K562 treated with DMSO at 1 percent for 24 hours (cell line): Measurements from ENCODE around the gene IL4I1. TPM values are rescaled to one million over a fixed set of nuclear protein-coding genes. Genes with fewer than 3 reads are reported as not detected.

Experiments
- total RNA-seq: library from RNA; unstranded; fragments of 300-600 nt; gene quantifications from 2 replicates; pipeline ENCODE4 v1.2.3, GENCODE V29; 2022; ENCODE audit warnings: low read depth; ENCODE audit not compliant: insufficient read depth

Gene IL4I1, protein sequence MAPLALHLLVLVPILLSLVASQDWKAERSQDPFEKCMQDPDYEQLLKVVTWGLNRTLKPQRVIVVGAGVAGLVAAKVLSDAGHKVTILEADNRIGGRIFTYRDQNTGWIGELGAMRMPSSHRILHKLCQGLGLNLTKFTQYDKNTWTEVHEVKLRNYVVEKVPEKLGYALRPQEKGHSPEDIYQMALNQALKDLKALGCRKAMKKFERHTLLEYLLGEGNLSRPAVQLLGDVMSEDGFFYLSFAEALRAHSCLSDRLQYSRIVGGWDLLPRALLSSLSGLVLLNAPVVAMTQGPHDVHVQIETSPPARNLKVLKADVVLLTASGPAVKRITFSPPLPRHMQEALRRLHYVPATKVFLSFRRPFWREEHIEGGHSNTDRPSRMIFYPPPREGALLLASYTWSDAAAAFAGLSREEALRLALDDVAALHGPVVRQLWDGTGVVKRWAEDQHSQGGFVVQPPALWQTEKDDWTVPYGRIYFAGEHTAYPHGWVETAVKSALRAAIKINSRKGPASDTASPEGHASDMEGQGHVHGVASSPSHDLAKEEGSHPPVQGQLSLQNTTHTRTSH
- 3.1 and 4.1 TPM in 2 replicates for total RNA-seq

DNA sequence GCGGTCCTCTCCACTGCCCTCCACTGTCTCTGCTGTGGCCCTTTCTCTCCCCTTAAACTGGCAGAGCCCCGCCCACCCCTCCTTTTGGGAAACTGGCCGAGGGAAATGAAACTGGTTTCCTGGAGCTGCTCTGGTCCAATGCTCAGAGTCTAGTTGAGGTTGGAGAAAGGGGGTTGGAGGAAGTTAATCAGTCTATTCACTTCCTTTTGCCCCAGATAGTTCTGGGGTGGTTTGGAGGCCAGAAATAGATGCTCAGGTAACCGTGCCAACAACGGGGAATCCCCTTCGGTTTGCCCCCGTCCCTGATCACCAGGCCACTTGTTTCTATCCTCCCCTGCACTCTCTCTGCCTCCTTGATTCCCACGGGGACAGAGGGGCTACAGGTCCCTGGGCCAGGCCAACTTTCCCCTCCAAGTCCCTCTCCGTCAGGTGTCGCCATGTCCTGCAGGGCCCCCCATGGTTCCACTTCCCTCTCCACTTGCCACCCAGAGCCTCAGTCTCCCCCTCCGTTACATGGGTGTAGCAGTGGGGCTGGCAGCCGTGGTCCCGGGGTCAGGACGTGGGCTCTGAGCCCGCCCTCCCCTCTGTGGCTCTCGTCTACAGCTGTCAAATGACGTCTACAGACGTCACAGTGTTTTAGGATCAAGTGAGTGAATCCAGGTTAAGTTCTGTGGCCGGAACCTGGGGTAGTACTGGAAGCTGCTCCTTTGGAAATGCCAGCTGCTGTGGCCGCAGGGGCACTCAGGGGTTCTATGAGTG, at the start of gene IL4I1:
Gene IL4I1, minus strand, starts transcription at position 25 of the 759 bp plus-strand sequence. CDS start 727 bp downstream, outside the sequence.

DNA sequence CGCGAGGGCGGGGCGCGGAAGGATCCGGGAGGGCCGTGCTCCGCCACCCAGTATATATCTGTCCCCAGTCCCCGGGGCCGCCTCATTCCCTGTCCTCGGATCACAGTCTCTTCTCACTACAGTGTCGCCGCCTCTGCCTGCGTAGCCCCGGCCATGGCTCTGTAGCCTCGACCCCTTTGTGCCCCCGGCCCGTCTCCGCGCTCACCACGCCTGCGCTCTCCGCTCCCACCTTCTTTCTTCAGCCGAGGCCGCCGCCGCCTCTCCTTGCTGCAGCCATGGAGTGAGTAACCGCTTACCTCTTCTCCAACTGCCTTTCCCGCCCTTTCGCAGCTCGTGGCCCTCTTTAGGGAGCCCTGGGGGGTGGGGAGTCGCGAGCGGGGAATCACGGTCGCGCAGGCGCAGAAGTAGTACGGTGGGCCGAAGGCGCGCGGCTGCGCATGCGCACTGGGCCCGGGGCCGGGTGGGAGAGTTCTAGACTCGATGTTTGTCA, 32.5 kb upstream of the IL4I1 start, which contains the start of the genes ATF5 and NUP62:
Gene ATF5, plus strand, starts transcription at position 85 of the 490 bp plus-strand sequence. CDS start 1,646 bp downstream, outside the sequence.
Gene NUP62, minus strand, starts transcription at position 384 of the 490 bp plus-strand sequence. CDS start 19,697 bp downstream, outside the sequence.

DNA sequence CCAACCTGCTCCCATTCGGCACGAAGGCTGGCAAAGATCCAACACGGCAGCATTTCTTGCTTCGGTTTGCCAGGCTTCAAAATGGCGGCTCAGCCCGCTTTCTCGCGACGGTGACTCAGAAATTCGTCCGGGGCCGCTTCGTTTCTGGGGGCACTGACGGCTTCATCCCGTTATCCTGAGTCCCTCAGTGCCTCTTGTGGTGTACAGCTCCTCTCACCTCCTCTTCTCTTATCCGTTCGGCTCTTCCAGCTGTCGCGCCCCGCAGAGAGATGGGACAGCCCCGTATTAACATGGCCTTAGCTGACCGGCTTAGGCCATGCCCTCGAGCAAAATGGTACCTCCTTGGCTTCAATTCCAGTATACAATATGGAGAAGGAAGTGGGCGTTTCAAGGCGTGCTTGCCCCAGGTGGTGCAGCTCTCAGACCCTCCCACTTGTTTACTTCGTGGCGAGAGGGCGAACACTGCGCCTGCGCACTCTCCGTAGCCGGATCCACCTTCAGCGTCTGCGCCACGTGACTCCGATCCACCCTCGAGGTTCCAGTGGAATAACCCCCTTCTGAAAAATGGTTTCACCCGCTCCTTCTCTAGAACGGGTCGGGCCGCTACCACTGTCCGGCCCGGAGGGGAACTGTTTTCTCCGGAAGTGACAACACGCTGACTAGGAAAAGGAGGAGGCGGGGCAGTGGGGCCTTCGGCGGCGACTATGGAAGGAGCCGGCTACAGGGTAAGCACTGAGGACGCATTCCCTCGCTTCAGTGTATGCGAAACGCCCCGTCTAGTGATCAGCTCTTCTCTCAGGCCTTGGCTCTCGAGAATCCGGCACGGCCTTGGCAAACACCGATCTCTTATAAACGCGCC, 19.4 kb downstream of the IL4I1 start, which contains the start of the genes AKT1S1 and TBC1D17:
Gene AKT1S1, minus strand, starts transcription at position 336 of the 859 bp plus-strand sequence. CDS start 4,060 bp downstream, outside the sequence.
Gene TBC1D17, plus strand, starts transcription at position 683 of the 859 bp plus-strand sequence. Its CDS starts 22 bp downstream, at position 705.

DNA sequence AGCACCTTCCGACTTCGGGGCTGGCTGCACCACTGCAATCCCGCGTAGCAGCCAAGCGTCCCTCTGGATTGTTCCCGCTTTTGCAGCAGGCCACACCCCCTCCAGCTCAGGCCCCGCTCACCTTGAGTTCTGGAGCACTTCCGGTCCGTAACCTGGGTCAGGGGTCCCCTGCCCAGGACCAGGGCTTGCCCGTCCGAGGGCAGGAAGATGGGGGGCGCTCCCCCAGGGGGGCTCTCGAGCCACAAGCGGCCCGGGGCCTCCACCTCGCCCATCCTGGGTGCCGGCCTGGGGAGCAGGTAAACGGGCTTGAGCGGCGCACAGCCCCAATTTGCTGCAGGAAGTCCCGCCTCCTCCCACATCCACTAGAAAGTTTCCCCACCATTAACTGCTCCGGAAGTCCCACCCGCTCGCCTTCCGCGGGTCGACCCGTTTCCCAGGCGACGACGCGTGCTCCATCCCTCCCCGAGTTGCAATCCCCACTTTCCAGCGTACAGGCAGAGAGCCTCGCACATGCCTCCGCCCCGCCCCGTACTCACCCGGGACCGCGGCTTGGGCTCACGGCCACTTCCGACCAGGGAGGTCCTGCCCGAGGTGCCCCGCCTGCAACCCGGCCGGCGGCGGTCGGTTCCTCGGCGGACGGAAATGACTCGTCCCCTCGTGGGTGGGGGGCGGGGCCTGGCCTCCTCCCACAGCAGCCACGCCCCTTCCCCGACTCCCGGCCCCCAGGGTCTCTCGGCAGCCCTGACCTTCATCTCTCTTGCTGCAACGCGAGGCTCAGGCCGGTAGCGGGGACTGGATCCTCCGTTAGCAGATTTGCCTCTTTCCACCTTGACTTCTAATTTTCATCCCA, 29.5 kb downstream of the IL4I1 start, which contains the start of gene PNKP:
Gene PNKP, minus strand, starts transcription at position 644 of the 850 bp plus-strand sequence. Its CDS starts 372 bp downstream, at position 272.

DNA sequence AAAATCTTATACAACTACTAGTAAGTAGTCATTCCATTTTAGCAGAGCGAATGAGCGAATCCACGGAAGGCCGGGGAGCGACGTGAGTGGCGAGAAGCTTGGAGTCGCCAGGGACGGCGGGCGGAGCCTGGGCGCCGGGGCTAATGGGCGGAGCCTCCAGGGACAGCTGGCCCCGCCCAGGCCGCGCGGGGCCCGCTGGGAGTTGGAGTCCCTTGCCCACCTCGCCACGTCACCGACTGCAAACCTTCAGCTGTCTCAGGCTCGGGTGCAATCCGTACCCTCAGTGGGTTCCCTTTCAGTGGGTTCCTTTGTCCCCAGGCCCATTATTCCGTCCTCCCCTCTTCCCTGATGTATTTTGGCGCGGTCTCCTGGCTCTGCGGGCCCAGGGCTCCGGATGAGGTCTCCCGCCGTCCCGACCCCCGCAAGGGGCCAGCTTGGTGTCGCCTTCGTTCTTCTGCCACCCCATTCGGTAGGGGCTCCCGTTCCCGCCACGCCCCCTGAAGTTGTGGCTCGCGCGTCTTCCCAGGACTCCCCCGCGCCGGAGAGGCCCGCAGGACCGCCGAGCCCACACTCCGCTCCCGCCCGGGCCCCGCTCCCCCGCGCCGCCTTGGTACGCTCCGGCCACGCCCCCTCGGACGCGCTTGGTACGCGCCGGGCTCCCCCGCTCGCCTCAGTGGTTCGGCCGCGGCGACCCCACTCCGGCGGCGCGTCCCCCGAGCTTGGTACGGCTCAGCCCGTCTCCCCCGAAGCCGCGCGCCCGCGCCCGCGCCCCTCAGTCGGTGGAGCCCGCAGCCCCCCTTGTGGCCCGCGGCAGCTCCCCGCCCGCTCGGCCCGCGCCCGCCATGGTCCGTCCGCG, 46.0 kb downstream of the IL4I1 start, which contains the start of gene PTOV1:
Gene PTOV1, plus strand, starts transcription at position 673 of the 856 bp plus-strand sequence.

Other genes with a start within 250 kb of the IL4I1 start
- gene IRF3, start 231.0 kb downstream of the IL4I1 start, total RNA-seq, result 116 and 131 TPM in 2 replicates
- gene BCL2L12, start 231.0 kb downstream of the IL4I1 start, total RNA-seq, result 269 and 286 TPM in 2 replicates
- 183 and 212 TPM in 2 replicates for gene PRMT1, start 219.6 kb downstream of the IL4I1 start, total RNA-seq
- 9.0 and 9.7 TPM in 2 replicates for gene ADM5, start 207.3 kb downstream of the IL4I1 start, total RNA-seq
- gene CPT1C, start 205.8 kb downstream of the IL4I1 start, total RNA-seq, result 7.8 and 8.0 TPM in 2 replicates
- gene TSKS, start 133.6 kb downstream of the IL4I1 start, total RNA-seq, result 5.6 and 8.6 TPM in 2 replicates
- gene AP2A1, start 129.9 kb downstream of the IL4I1 start, total RNA-seq, result 168 and 176 TPM in 2 replicates
- gene FUZ, start 83.6 kb downstream of the IL4I1 start, total RNA-seq, result 6.3 and 14.1 TPM in 2 replicates
- 94.0 and 104 TPM in 2 replicates for gene MED25, start 78.6 kb downstream of the IL4I1 start, total RNA-seq
- gene PTOV1, start 45.7 kb downstream of the IL4I1 start, total RNA-seq, result 217 and 237 TPM in 2 replicates
- gene PNKP, start 29.3 kb downstream of the IL4I1 start, total RNA-seq, result 66.3 and 78.1 TPM in 2 replicates
- gene AKT1S1, start 19.5 kb downstream of the IL4I1 start, total RNA-seq, result 52.6 and 60.0 TPM in 2 replicates
- gene TBC1D17, start 19.2 kb downstream of the IL4I1 start, total RNA-seq, result 17.9 and 21.2 TPM in 2 replicates
- gene ATF5, start 32.3 kb upstream of the IL4I1 start, total RNA-seq, result 973 and 1,076 TPM in 2 replicates
- 72.0 and 81.7 TPM in 2 replicates for gene NUP62, start 32.6 kb upstream of the IL4I1 start, total RNA-seq
- not detected in 2 replicates for gene SIGLEC11, start 64.3 kb upstream of the IL4I1 start, total RNA-seq
- 76.5 and 90.4 TPM in 2 replicates for gene VRK3, start 128.5 kb upstream of the IL4I1 start, total RNA-seq
- 7.7 and 9.1 TPM in 2 replicates for gene ZNF473, start 129.1 kb upstream of the IL4I1 start, total RNA-seq